ENCODE measurements around the gene ATG10. TPM values are rescaled to one million over a fixed set of nuclear protein-coding genes. Genes with fewer than 3 reads are reported as not detected.

ATG10 gene
- total and polyA plus RNA-seq, 7 donors = 4.2 to 7.4 (median 6.0) TPM

DNA sequence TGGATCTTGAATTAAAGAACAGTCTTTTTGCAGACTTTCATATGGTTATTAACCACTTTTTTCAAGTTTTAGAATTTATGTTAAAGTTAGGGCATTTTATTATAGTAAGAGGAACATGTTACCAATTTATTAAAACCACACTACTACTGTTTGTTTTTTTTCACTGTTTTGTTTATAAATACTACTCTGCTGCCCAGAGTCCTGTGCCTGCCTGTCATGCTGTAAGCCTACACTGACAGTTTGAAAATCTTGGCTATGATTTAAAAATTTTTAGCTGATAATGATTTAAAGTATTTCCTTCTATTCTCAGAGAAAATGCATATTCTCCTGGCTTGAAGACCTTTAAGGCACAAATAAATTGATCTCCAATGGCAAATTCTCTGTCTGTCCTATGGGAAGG is 177.6 kb downstream of the ATG10 start:
- Histone ChIP-seq H3K9me3 (no peaks in the 10 kb centered on the region), H3K4me3 (no peak overlapping the region), H3K27ac (no peak overlapping the region), H3K27me3 (ENCODE audit: insufficient read depth in 3 of 3, low read length in 2 of 3) (no peaks in the 10 kb centered on the region), H3K36me3 (ENCODE audit: insufficient read depth in 1 of 2, low read depth in 1 of 2) (no peaks in the 10 kb centered on the region), H3K4me1 (peaks cover 18% of the 10 kb centered on the region)
- ATAC-seq (peak in 1 of 4 donors; percentile 53), DNase-seq (no peak)
- intact Hi-C loops (cut with DNase I) = no loop called here
- TF ChIP-seq, protein P1, sequence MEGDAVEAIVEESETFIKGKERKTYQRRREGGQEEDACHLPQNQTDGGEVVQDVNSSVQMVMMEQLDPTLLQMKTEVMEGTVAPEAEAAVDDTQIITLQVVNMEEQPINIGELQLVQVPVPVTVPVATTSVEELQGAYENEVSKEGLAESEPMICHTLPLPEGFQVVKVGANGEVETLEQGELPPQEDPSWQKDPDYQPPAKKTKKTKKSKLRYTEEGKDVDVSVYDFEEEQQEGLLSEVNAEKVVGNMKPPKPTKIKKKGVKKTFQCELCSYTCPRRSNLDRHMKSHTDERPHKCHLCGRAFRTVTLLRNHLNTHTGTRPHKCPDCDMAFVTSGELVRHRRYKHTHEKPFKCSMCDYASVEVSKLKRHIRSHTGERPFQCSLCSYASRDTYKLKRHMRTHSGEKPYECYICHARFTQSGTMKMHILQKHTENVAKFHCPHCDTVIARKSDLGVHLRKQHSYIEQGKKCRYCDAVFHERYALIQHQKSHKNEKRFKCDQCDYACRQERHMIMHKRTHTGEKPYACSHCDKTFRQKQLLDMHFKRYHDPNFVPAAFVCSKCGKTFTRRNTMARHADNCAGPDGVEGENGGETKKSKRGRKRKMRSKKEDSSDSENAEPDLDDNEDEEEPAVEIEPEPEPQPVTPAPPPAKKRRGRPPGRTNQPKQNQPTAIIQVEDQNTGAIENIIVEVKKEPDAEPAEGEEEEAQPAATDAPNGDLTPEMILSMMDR (IDR thresholded peaks at IDR 0.05) = no peak

- H3K27me3 ChIP-seq (ENCODE audit: insufficient read depth in 3 of 3, low read length in 2 of 3) = no peaks in the 10 kb centered on the region
- TF ChIP-seq, protein P1 (IDR thresholded peaks at IDR 0.05) = no peak
- H3K9me3 ChIP-seq = no peaks in the 10 kb centered on the region
- peaks cover 18% of the 10 kb centered on the region for H3K4me1 ChIP-seq
- 35 to 49% (median 40%) methylated on average over 3 of the region's 3 CpGs for WGBS, 3 donors
- H3K4me3 ChIP-seq = no peak overlapping the region
- no peaks in the 10 kb centered on the region for H3K36me3 ChIP-seq (ENCODE audit: insufficient read depth in 1 of 2, low read depth in 1 of 2)
- peak; percentile 57 to 73 (median 66) for ATAC-seq
- intact Hi-C loops (cut with DNase I) = no loop called here
- no peak overlapping the region for H3K27ac ChIP-seq
- no peak for DNase-seq
Observed at GRCh38 chr5:82150559-82150958, 178.7 kb downstream of the ATG10 start.

GRCh38 chr5:82151204-82151603 is 179.4 kb downstream of the ATG10 start:
- Histone ChIP-seq H3K27me3 (ENCODE audit: insufficient read depth in 3 of 3, low read length in 2 of 3) (no peaks in the 10 kb centered on the region), H3K27ac (no peak overlapping the region), H3K9me3 (no peaks in the 10 kb centered on the region), H3K36me3 (ENCODE audit: insufficient read depth in 1 of 2, low read depth in 1 of 2) (no peaks in the 10 kb centered on the region), H3K4me3 (no peak overlapping the region), H3K4me1 (peaks cover 18% of the 10 kb centered on the region)
- 25 to 61% (median 33%) methylated on average over 1 of the region's 1 CpG for WGBS, 3 donors
- TF ChIP-seq, protein P1 (IDR thresholded peaks at IDR 0.05) = no peak
- DNase-seq = no peak
- ATAC-seq = no peak
- intact Hi-C loops (cut with DNase I) = no loop called here

DNA sequence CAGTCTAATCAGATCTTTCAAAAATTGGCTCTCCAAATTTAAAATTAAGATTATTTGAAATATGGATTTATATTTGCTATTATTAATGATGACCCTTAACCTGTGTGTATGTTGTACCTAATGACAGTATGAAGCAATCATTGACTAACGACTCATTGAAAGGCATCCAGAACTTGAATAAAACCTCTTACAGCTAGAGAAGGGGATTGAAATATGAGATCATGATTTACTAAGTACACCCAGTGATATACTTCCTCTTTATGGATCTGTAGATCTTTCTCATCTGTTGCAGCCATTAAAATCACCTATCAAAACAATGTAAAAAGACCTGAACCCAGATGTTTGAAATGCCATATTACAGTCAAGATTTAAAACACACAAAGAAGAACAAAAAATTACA is 179.8 kb downstream of the ATG10 start:
- H3K9me3 ChIP-seq = no peaks in the 10 kb centered on the region
- H3K4me1 ChIP-seq = peaks cover 18% of the 10 kb centered on the region
- 35 to 47% (median 46%) methylated on average over 1 of the region's 1 CpG for WGBS, 3 donors
- H3K27me3 ChIP-seq (ENCODE audit: insufficient read depth in 3 of 3, low read length in 2 of 3) = no peaks in the 10 kb centered on the region
- no peak overlapping the region for H3K27ac ChIP-seq
- intact Hi-C loops (cut with DNase I) = no loop called here
- H3K36me3 ChIP-seq (ENCODE audit: insufficient read depth in 1 of 2, low read depth in 1 of 2) = no peaks in the 10 kb centered on the region
- ATAC-seq (no peak), DNase-seq (no peak)
- H3K4me3 ChIP-seq = no peak overlapping the region
- TF ChIP-seq, protein P1 (IDR thresholded peaks at IDR 0.05) = no peak

DNA sequence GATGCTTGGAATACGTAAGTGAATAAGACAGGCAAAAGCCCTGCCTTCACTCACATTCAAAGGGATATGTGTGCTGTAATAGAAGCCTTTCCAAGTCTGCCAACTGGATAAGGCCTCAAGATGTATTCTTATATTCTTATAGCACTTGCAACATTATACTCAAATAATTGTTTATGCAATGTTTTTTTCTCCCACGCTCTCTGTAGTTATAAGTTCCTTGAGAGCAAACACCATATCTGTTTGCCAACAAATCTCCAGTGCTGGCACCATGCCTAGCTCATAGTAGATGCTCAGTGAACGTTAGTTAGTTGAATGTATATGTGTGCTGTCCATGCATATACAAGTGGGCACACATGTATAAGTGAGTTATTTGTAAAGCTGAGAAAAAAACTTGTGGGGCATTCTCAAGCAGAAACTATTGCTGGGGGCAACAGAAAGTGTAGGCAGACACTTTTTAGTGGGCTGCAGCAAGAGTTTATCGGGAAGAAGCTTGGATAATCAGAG is 181.2 kb downstream of the ATG10 start:
- TF ChIP-seq, protein P1 (IDR thresholded peaks at IDR 0.05) = no peak
- intact Hi-C loops (cut with DNase I) = no loop called here
- Histone ChIP-seq H3K27me3 (ENCODE audit: insufficient read depth in 3 of 3, low read length in 2 of 3) (no peaks in the 10 kb centered on the region), H3K9me3 (no peaks in the 10 kb centered on the region), H3K4me3 (no peak overlapping the region), H3K36me3 (ENCODE audit: insufficient read depth in 1 of 2, low read depth in 1 of 2) (no peaks in the 10 kb centered on the region), H3K27ac (no peak overlapping the region), H3K4me1 (peaks cover 15% of the 10 kb centered on the region)
- ATAC-seq (no peak), DNase-seq (no peak)
- WGBS, 3 donors = 82 to 88% (median 83%) methylated on average over 4 of the region's 4 CpGs

Measured in psoas muscle (tissue), 8 donors.